Activated CD8-positive, alpha-beta memory T cell treated with anti-CD3 and anti-CD28 coated beads for 36 hours (primary cell): Measurements from ENCODE around the gene EBF4. TPM values are rescaled to one million over a fixed set of nuclear protein-coding genes. Genes with fewer than 3 reads are reported as not detected.
"Not testable (repeated sequence)": the region's sequence is repeated elsewhere in the genome, so short reads cannot be mapped to it uniquely, and the experiment has no call there.

Experiments
- CTCF ChIA-PET: fragments of 350-600 bp; sonication (Branson Sonifier 250); formaldehyde crosslinking; loops from one replicate; lab custom pipeline; 2021; ENCODE audit warnings: antibody characterized with exemption; lab: Charles Lee
- POLR2A ChIA-PET: fragments of 350-600 bp; sonication (Branson Sonifier 250); formaldehyde crosslinking; loops from one replicate; lab custom pipeline; 2021; ENCODE audit warnings: antibody characterized with exemption; lab: Charles Lee
- total RNA-seq, 2 experiments: library from RNA; stranded (reverse); gene quantifications; one replicate each; pipeline ENCODE4 v1.2.3, GENCODE V29; 2021

Gene EBF4
- total RNA-seq, 2 experiments from 2014 or later: 0.61 to 0.74 TPM

- POLR2A ChIA-PET: no interaction called here
These were observed 103.6 kb downstream of the EBF4 start for GRCh38 chr20:2796011-2796660.

DNA sequence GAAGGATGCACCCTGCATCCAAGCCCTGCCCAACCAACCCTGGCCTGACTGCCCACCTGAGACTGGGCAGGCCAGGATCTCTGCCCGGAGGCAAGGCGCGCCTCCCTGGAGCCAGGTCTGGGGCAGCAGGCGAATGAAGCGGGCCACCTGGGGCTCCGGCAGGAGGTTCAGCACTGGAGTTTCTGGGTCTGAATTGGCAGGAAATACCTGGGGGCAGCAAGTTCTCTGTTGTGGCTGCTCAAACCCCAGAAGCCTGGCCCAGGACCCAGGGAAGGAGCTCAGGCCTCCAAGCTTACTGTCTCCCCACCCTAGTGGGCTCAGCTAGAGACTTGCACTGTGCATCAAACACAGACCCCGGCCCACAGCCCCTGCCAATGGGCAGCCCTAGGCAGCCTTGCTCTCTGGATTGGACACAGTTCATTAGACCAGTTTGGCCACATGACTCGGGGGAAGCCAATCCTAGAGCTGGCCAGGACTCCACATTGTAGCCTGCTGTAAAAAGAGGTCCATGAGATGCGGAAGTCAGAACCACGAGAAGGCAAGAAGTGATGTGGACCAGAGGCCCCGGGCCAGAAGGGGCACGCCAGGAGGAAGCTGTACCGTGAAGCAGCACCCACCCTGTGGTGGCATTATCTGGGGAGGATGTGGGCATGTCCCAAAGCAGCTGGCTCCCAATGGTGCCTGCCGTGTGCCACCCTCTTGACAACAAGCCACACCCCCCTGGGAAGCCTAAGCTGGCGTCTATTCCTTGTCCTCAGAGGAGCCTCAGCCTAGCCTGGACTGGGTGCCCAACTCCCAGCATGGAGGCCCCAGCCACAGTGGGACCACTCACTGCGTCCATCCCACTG lies 104.8 kb downstream of the EBF4 start:
- ChIA-PET POLR2A (interaction anchor here (0.5 kb wide), 1 partner anchor 24 kb away, joined by 6 read pairs; no protein-coding TSS in a partner anchor), CTCF (no interaction called here)

More at GRCh38 chr20:2796011-2796660, 103.6 kb downstream of the EBF4 start:
- CTCF ChIA-PET: no interaction called here

DNA sequence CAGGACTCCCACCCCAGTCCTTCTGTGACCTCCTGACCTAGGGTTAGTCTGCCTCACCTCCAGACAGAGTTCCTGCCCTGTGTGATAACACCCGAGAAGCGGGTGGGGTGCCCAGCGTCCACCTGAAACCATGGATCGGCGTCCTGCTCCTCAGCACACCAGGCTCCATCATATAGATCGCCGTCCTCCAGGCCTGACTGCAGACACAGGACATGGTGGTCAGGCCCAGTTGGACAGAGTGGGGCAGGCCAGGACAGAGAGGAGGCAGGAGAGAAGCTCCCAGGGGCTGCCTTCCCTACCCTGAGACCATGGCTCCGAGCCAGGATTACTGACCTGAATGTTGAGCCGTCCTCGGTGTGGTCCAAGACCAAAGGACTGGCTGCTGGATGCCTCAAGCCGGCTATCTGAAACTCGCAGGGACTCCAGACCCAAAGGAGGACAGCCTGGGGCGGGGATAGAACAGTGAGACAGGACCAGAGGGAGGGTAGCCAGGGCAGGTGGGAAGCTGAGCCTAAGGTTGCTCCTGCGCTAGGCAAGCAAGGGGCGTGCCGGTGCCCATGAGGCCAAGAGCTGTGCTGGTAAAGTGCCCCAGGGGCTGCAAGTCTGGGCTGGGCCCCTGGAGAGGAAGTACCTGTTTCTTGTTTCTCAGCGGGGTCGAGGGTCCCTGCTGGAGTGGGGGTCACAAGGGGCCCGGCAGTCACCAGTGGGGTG lies 105.7 kb downstream of the EBF4 start:
- ChIA-PET CTCF (no interaction called here), POLR2A (interaction anchor here (0.5 kb wide), 1 partner anchor 25 kb away, joined by 6 read pairs; no protein-coding TSS in a partner anchor)

DNA sequence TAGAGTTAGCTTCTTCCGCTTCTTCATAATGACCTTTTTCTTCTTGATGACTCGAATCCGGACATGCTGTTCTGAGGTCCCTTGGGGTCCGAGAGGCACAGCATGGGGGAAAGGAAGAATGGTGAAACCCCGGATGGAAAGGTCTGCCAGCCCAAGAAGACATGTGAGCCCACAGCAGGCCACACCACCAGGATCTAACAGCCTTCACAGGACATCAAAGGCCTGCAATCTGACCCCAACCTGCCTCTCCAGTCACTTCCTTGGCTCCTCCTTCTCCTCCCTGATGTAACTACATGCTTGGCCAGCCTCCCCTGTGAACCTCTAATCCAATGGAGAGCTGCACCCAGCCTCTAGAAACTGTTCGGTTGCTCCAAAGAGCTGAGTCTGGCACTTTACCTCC lies 106.2 kb downstream of the EBF4 start:
- ChIA-PET CTCF (no interaction called here), POLR2A (no interaction called here)

- POLR2A ChIA-PET: no interaction called here
- CTCF ChIA-PET: interaction anchor here (1.0 kb wide), 1 partner anchor 52 kb away, joined by 4 read pairs; no protein-coding TSS in a partner anchor
These were observed 106.7 kb downstream of the EBF4 start for GRCh38 chr20:2799271-2799670.

DNA sequence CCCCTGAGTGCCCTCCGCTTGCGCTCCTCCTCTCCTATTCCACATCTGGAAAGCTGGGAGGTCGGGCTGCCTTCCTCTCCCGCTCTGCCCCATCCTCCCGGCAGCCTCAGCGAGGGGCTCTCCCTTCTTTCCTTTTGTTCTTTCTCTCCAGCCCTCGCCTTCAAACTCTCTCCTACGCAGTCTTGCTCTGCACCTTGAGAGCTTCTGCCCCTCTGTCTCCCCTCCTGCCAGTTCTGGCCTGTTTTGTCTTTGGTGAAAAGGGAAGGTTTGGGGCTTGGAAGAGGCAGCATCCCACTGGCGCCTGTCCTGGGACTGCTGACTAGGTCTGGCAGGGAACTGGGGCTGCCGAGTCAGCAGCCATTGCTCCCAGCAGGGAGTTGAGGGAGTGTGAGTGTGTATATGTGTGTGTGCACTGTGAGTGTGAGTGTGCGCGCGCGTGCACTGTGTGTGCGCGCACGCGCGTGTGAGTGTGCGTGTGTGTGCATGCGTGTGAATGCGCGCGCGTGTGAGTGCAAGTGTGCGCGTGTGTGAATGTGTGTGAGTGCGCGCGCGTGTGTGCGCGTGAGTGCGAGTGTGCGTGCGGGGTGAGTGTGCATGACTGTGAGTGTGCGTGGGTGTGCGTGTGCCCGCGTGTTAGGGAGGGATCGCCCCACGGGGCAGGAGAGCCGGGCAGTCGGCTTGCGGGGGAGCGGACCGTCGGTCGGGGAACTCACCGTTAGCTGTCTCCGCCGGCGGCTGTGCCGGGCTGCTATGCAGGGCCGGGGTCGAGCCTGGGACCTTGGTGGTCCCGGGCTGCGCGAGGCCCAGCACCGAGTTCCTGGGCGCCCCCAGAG lies 107.3 kb downstream of the EBF4 start:
- ChIA-PET CTCF (interaction anchor here (0.6 to 1.0 kb wide), 3 partner anchors 26 to 64 kb away, joined by 4 to 5 read pairs (median 5); no protein-coding TSS in a partner anchor), POLR2A (no interaction called here)

DNA sequence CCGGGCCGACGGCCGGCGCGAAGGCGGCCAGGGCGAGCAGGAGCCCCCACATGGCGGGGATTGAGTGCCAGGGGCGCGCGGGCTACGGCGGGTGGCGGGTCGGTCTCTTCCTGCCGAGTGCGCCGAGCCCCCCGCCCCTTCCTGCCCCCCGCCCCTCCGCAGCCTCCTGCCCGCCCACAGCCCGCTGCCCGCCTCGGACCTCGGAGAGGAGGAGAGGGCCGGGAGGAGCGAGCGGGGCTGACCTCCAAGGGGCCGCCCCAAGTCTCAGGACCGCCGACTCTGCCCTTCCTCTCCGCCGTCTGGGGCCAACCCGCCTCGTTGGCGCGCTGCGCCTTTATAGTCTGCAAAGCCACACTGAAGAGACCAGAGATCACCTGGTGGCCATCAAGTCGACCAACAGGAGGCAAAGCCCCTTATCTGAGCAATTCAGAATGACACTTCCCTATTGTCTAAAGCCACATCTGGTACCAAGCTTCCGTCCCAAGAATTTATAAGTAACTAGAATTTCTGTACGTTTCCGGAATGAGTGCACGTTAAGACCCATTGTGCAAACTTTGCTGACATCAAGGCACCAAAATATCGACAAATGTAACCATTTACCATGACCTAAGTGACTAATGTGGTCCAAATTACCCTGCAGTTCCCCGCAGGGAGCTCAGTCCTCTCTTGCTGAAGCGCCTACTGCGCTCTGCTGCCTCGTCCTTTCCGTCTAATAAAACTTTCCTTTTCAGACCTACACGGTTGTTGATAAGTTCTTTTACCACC lies 108.1 kb downstream of the EBF4 start, which contains the start of gene CPXM1:
CPXM1 (minus strand) TSS at position 107 of the 765 bp plus-strand sequence; CDS start at position 52, 55 bp downstream.
- POLR2A ChIA-PET: no interaction called here

DNA sequence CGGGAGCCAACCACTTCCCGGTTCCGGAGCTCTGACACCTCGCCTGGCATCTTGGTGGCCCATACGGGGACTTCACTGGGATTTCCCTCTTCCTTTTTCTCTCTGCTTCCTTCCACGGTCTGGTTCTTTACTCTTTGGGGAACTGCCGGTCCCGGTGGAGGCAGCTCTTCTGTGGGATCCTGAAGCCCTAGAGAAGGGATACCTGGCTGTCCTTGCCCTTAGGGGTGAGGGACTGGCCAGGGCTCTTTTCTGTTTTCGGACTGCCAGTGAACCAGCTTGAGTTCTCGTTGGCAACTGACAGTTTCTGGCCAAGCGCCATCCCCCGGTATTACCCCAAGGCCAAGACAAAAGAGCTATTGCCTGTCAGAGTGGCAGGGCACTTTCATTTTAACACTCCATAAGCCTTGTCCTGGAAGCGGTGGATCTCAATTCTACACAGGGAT lies 108.7 kb downstream of the EBF4 start:
- POLR2A ChIA-PET: no interaction called here

More for the DNA sequence above, 108.1 kb downstream of the EBF4 start, which contains the start of gene CPXM1:
- CTCF ChIA-PET: interaction anchor here (0.5 to 0.8 kb wide), 4 partner anchors 27 to 230 kb away, joined by 3 to 5 read pairs (median 4); partner anchors contain the start of genes PCED1A and VPS16

DNA sequence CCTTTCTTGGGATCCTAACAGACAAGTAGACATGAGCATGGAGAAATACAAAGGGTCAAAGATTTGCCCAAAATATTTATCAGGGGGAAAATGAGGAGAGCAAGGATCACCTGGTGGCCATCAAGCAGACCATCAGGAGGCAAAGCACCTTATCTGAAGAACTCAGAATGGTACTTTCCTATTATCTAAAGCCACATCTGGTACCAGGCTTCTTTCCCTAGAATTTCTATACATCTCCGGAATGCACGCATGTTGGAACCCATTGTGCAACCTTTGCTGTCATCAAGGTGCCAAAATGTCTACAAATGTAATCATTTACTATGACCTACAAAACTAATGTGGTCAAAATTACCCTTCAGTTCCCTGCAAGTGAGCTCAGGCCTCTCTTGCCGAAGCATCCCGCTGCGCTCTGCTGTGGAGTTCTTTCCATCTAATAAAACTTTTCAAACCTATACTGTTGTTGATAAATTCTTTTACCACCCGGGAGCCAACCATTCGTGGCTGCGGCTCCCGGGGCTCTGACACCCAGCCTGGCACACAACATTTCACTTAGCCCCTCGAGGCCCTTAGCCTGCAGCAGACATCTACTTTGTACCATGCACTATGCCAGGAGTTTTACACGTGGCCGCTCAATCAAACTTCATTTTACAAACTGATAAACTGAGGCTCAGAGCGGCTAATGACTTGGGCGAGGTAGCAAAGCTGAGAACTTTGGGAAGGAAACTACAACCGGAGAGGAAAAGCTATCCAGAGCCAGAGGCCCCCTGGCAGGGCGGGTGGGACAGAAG lies 111.7 kb downstream of the EBF4 start:
- CTCF ChIA-PET: no interaction called here
- POLR2A ChIA-PET: no interaction called here

More for the DNA sequence above, 108.7 kb downstream of the EBF4 start:
- CTCF ChIA-PET: interaction anchor here (0.5 to 0.8 kb wide), 3 partner anchors 39 to 229 kb away, joined by 3 to 4 read pairs (median 3); partner anchors contain the start of genes PCED1A and VPS16

DNA sequence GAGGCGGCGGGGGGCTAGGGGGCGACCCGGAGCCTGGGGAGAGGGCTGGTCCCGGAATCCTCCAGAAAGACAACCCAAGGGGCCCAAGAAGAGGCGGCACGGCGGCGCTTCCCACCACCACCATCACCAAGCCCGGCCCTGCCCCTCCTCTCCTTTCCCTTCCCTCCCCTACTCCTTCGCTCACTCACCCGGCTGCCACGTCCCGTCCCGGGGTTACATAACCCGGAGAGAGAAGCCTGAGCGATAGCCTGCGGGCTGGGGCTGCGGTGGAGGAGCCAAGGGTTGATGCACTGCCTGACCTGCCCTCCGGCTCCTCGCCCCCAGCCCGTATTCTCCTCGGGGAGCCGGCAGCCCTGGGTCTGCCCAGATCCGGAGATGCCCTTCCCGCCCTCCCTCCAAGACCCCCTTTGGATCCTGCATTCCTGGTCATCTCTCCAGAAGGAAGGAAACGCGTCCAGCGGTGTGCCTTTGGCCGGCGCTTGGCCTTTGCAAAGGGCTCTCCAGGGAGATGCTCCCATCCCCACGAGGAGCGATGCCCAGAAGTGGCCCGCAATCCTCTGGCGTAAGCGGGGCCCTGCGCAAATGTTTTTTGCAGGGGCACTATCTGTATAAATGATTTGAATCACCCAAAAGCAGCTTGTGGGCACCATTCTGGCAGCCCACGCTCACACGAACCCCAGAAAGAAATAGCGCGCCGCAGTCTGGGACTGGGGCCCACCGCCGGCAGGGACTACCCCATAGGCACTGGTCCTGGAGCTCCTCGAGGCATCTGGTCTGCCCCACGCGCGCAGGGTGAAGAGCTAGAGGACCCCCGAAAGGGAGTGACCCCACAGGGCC lies 112.5 kb downstream of the EBF4 start:
- ChIA-PET POLR2A (no interaction called here), CTCF (no interaction called here)

GRCh38 chr20:2805689-2806350 lies 113.2 kb downstream of the EBF4 start:
- CTCF ChIA-PET: no interaction called here
- POLR2A ChIA-PET: no interaction called here

GRCh38 chr20:2806351-2806701 lies 113.7 kb downstream of the EBF4 start:
- CTCF ChIA-PET: no interaction called here
- POLR2A ChIA-PET: no interaction called here

DNA sequence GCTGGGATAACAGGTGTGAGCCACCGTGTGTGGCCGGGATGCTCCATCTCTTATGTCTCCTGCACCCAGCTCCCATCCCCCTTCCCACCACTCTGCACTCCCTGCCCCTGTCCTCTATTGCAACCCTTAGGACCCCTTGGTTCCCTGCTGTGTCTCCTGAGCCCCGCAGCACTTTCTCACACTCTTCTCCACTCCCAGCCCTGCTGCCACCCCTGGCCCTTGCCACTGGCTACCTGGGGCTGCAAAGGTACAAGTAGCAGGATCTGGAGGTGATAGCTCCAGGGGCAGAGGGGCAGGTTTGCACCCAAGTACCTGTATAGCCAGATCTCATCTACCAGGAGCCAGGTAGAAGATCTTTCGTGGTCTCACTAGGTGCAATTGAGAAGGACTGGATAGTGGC lies 114.4 kb downstream of the EBF4 start:
- ChIA-PET CTCF (no interaction called here), POLR2A (no interaction called here)

DNA sequence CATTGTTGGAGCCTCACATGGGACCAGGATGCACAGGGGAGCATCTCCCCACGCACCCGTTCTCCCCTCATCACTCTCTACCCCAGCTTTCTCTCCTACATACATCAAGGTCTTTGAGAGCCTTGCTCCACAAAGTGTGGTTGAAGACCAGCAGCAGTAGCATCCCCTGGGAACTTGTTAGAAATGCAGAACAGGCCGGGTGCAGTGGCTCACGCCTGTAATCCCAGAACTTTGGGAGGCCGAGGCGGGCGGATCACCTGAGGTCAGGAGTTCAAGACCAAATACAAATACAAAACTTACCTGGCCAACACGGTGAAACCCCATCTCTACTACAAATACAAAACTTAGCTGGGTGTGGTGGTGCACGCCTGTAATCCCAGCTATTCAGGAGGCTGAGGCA lies 115.3 kb downstream of the EBF4 start:
- CTCF ChIA-PET, POLR2A ChIA-PET: not testable (repeated sequence)

GRCh38 chr20:2809690-2810089 lies 117.1 kb downstream of the EBF4 start:
- ChIA-PET POLR2A (no interaction called here), CTCF (no interaction called here)
